Panc1 (cell line): ENCODE results near the gene NCKAP5.

ENCODE experiments used
- TCF7L2 ChIP-seq: IDR thresholded peaks from 2 replicates; pipeline ENCODE4 v1.6.1; 2011; ENCODE audit warnings: mild to moderate bottlenecking, low read depth, low read length, inconsistent platforms
- TF ChIP-seq, protein P1 (sequence below): fragments of 450-650 bp; IDR thresholded peaks from 2 replicates; pipeline ENCODE4 v1.5.1; 2017; ENCODE audit warnings: mild to moderate bottlenecking
- TF ChIP-seq, protein P2 (sequence below), 2 experiments: IDR thresholded peaks; 2 replicates each; pipeline ENCODE4 v1.6.1; 2011 to 2012; ENCODE audit warnings: low read depth in 2 of 2, control low read depth in 1 of 2, low read length in 1 of 2, mild to moderate bottlenecking in 1 of 2, moderate library complexity in 1 of 2; ENCODE audit not compliant: insufficient read depth in 1 of 2

DNA sequence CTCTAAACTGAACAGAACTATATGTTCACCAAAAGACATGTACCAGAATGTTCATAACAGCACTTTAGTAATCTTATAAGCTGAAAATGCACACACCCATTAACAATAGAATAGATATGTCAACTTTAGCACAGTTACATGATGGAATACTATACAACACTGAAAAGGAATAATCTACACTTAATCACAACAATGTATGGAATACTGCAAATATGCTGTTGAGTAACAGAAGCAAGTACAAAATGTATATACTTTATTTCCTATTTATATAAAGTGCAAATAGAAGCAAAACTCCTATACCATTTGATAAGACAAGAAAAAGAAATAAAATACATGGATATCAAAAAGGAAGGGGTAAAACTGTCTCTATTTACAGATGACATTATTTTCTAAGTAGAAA lies 352.8 kb downstream of the NCKAP5 start:
- TF ChIP-seq, protein P1, sequence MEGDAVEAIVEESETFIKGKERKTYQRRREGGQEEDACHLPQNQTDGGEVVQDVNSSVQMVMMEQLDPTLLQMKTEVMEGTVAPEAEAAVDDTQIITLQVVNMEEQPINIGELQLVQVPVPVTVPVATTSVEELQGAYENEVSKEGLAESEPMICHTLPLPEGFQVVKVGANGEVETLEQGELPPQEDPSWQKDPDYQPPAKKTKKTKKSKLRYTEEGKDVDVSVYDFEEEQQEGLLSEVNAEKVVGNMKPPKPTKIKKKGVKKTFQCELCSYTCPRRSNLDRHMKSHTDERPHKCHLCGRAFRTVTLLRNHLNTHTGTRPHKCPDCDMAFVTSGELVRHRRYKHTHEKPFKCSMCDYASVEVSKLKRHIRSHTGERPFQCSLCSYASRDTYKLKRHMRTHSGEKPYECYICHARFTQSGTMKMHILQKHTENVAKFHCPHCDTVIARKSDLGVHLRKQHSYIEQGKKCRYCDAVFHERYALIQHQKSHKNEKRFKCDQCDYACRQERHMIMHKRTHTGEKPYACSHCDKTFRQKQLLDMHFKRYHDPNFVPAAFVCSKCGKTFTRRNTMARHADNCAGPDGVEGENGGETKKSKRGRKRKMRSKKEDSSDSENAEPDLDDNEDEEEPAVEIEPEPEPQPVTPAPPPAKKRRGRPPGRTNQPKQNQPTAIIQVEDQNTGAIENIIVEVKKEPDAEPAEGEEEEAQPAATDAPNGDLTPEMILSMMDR: no peak
- TF ChIP-seq, protein P2, sequence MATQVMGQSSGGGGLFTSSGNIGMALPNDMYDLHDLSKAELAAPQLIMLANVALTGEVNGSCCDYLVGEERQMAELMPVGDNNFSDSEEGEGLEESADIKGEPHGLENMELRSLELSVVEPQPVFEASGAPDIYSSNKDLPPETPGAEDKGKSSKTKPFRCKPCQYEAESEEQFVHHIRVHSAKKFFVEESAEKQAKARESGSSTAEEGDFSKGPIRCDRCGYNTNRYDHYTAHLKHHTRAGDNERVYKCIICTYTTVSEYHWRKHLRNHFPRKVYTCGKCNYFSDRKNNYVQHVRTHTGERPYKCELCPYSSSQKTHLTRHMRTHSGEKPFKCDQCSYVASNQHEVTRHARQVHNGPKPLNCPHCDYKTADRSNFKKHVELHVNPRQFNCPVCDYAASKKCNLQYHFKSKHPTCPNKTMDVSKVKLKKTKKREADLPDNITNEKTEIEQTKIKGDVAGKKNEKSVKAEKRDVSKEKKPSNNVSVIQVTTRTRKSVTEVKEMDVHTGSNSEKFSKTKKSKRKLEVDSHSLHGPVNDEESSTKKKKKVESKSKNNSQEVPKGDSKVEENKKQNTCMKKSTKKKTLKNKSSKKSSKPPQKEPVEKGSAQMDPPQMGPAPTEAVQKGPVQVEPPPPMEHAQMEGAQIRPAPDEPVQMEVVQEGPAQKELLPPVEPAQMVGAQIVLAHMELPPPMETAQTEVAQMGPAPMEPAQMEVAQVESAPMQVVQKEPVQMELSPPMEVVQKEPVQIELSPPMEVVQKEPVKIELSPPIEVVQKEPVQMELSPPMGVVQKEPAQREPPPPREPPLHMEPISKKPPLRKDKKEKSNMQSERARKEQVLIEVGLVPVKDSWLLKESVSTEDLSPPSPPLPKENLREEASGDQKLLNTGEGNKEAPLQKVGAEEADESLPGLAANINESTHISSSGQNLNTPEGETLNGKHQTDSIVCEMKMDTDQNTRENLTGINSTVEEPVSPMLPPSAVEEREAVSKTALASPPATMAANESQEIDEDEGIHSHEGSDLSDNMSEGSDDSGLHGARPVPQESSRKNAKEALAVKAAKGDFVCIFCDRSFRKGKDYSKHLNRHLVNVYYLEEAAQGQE (IDR thresholded peaks at IDR 0.05; ENCODE audit: insufficient read depth in 1 of 2, low read depth in 2 of 2, low read length in 1 of 2): no peak
- no peak for TF ChIP-seq TCF7L2
